ENCODE results near the gene TMEM87B. TPM values are rescaled to one million over a fixed set of nuclear protein-coding genes. Genes with fewer than 3 reads are reported as not detected.

The TMEM87B gene
- total RNA-seq, 1 donor from 2014 or later: 22.2 TPM

DNA sequence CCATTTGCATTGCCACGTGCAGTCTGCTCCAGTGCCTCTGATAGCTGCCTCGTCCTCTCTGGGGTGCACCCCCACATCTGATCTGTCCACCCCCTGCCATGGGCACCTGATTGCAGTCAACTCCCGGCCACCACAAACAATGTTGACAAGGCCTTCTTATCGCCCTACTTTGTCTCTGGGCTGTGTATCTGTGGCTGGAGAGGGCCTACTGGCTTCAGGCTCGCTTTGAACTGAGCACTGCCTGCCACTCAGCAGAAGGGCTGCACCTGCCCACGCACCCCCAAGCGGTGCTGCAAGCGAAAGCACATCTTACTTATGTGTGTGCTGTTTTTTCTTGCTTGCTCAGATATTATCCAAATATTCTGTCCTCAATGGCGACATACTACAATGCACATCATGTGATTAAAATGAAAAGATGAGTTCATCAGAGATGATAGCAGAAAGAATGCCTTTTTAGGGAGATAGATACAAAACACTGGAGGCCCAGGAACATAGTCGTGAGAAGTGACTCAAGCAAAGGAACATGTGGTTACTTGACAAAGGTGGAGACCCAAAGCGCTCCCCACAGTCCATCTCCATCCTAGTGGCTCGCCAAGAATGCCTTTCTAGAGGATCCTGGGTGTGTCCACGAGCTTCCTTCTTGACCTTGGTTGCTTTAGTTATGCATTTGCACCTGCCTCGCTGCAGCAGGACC lies 111.9 kb downstream of the TMEM87B start:
- DNase-seq: no peak

DNA sequence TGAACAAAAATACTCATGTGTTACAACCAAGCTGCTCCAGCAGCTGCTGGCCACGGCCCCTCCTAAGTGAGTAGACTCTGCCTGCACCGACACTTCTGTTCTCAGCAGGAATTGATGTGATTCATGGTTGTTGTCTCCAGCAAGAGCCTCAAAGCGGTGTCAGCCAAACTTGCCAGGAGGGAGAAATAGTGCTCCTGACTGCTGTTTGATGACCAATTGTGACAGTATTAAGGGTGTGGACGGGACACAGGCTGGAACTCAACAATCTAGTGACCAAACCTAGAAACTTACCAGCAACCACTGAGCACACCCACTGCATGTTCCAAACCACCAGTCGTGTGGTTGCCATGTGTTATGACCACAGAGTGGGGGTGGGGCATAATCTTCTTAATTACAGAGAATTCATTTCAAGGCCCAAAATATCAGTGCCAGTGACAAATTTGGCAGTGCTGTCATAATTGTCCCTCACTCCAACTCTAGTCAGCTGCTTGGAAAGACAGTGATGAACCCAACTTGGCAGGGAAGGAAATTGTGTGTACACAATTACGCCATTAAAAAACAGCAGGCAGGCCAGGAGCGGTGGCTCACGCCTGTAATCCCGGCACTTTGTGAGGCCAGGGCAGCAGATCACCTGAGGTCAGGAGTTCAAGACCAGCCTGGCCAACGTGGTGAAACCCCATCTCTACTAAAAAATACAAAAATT lies 113.5 kb downstream of the TMEM87B start:
- no peak for DNase-seq

Other genes starting within 250 kb of the TMEM87B start
- gene ANAPC1, start 171.1 kb upstream of the TMEM87B start, total RNA-seq: 51.1 TPM
- gene MERTK, start 156.7 kb upstream of the TMEM87B start, total RNA-seq: 9.5 TPM
- gene FBLN7, start 83.1 kb downstream of the TMEM87B start, total RNA-seq: 4.0 TPM
- gene ZC3H8, start 199.8 kb downstream of the TMEM87B start, total RNA-seq: 14.4 TPM
- 9.7 TPM for gene ZC3H6, start 220.3 kb downstream of the TMEM87B start, total RNA-seq

Measured in skin of body (tissue), 2 donors.